Measurements from ENCODE around the gene RAB1A.

RAB1A gene

GRCh38 chr2:65057391-65058052, 72.4 kb downstream of the RAB1A start:
- DNase-seq, result peak; percentile 60 to 81 (median 63)

DNA sequence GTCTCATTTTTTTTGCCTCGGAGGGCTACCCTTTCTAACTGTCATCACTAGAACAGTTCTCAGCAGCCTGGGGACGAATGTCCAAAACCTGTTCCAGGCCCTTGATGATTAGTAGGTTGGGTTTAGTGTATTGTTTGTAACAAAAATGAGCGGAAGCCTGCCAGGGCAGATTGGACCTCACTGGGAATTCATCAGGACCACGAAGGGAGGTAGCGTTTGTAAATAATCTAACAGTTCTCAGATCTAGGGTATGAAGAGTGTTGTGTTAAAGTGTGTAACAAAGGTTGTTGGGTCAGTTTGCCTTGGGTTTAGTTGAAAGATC, 72.9 kb downstream of the RAB1A start:
- DNase-seq, result no peak

GRCh38 chr2:65056215-65057053, 73.5 kb downstream of the RAB1A start, which contains the start of gene CEP68:
TSS of gene CEP68 (plus strand) at chr2:65056416. CDS start at chr2:65069445, 13,029 bp downstream.
- DNase-seq, result peak; percentile 98 to 99 (median 98)

- peak in 1 of 3 donors; percentile 46 for DNase-seq
Observed at GRCh38 chr2:65055422-65056214, 74.3 kb downstream of the RAB1A start.

DNA sequence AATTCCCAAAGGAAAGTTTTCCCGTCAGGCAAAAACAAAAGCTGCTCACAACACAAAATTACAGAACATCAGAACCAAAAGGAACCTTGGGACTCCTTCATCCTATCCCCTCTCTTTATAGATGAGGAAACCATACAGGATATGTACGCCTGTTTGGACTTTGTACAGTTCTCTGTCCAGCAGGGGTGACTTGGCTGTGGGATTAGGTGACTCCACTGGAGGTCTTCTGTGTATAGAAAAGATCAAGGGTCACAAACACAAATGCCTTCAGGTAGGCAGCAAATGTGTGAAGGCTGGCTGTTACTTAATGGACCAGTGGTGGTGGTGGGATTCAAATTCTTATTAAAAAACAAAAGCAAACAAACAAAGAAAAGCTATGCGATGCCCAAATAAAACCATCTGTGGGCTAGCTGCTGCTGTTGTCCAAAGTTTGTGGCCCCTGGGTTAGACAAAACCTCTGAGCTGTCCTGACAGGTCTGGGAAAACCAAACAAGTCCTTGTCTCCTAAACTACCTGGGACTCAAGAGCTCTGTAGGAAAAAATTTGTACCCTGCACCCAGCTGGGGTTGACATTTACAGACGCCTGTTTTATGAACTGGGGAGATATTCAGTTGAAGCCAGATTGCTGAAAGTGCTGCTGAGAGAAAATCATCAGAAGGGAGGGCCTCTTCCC, 75.0 kb downstream of the RAB1A start:
- peak in 2 of 3 donors; percentile 46 to 48 for DNase-seq

- peak; percentile 64 to 78 (median 78) for DNase-seq
Observed at GRCh38 chr2:65053199-65053598, 76.7 kb downstream of the RAB1A start.

- DNase-seq, result no peak
Observed at GRCh38 chr2:65050931-65051330, 79.0 kb downstream of the RAB1A start.

GRCh38 chr2:65049010-65049639, 80.8 kb downstream of the RAB1A start:
- DNase-seq, result peak in 1 of 3 donors; percentile 37

GRCh38 chr2:65046633-65047407, 83.1 kb downstream of the RAB1A start:
- DNase-seq, result no peak

GRCh38 chr2:65045651-65046050, 84.3 kb downstream of the RAB1A start:
- DNase-seq, result no peak

DNA sequence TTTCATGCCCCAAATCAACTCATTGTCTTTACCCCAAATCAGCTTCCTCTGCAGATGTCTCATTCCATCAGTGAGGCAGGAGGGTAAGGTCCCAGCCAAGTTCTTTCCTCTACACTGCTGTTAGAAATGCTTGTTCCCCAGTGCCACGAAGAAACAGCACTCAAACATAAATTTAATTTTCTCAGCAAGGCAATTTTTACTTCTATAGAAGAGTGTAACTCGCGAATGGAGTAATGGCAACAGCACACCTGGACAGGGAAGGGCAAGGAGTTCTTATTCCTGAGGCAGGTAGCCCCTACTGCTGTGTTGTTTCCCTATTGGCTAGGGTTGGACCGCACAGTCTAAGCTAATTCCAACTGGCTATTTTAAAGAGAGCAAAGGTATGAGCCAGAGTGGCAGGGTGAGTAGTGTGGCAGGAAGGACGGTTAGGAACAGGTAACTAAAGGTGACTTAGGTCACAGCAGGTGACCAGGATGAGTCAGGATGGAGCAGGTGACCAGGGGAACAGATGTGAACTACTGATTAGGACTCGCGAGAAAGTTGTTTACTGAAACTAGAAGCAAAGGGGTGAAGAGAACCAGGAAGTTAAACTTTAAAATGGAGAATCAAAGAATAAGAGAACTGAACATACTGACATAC, 85.7 kb downstream of the RAB1A start:
- no peak for DNase-seq

GRCh38 chr2:65043001-65043400, 86.9 kb downstream of the RAB1A start:
- DNase-seq, result no peak

GRCh38 chr2:65040400-65041261, 89.3 kb downstream of the RAB1A start:
- peak; percentile 93 to 94 (median 94) for DNase-seq

DNA sequence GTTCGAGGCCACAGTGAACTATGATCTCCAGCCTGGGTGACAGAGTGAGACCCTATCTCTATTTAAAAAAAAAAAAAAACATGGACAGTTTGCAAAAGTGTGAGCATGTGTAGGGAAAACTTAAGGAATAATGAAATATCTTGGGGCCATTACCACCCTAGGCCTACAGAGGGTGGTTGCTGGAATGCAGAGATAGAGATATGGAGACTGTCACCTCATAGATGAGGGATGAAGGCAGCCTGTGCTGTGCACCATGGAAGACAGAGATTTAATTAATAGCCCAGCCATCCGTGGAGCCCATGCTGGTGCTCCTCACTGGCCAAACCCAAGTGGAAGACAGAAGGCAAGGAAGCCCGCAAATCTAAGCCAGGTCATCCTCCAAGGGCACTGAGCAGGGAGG, 90.3 kb downstream of the RAB1A start:
- no peak for DNase-seq

GRCh38 chr2:65037178-65037577, 92.7 kb downstream of the RAB1A start:
- DNase-seq, result no peak

Measured in suppressor macrophage treated with lipopolysaccharide for 1 hour (primary cell).